ENCODE results near the gene FBXO34. TPM values are rescaled to one million over a fixed set of nuclear protein-coding genes. Genes with fewer than 3 reads are reported as not detected.

Gene FBXO34
- total and polyA plus RNA-seq, 9 of the 15 experiments (the other 6 are each of a cell fraction or from before 2014, with no cell fraction given) = 6.3 to 24.9 (median 16.2) TPM

- TF ChIP-seq, protein P1, sequence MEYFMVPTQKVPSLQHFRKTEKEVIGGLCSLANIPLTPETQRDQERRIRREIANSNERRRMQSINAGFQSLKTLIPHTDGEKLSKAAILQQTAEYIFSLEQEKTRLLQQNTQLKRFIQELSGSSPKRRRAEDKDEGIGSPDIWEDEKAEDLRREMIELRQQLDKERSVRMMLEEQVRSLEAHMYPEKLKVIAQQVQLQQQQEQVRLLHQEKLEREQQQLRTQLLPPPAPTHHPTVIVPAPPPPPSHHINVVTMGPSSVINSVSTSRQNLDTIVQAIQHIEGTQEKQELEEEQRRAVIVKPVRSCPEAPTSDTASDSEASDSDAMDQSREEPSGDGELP (CRISPR knock-in tag; IDR thresholded peaks at IDR 0.05; ENCODE audit: borderline replicate concordance) = peak; percentile 46; the same call in 1 of the 2 replicates
- TF ChIP-seq, protein P2, sequence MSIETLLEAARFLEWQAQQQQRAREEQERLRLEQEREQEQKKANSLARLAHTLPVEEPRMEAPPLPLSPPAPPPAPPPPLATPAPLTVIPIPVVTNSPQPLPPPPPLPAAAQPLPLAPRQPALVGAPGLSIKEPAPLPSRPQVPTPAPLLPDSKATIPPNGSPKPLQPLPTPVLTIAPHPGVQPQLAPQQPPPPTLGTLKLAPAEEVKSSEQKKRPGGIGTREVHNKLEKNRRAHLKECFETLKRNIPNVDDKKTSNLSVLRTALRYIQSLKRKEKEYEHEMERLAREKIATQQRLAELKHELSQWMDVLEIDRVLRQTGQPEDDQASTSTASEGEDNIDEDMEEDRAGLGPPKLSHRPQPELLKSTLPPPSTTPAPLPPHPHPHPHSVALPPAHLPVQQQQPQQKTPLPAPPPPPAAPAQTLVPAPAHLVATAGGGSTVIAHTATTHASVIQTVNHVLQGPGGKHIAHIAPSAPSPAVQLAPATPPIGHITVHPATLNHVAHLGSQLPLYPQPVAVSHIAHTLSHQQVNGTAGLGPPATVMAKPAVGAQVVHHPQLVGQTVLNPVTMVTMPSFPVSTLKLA (conservative IDR thresholded peaks at IDR 0.05) = peak in 1 of 2 experiments; percentile 31; a peak in 1 of 4 replicates
- TF ChIP-seq POLR2B (IDR thresholded peaks at IDR 0.05; ENCODE audit: low read depth, partially characterized antibody) (peak; percentile 69), CHD7 (IDR thresholded peaks at IDR 0.05; ENCODE audit: low read depth, low read length) (no peak), ZFP30 (CRISPR knock-in tag; IDR thresholded peaks at IDR 0.05; ENCODE audit: borderline replicate concordance) (no peak), TEAD1 (CRISPR knock-in tag; IDR thresholded peaks at IDR 0.05) (no peak), ATF7 (IDR thresholded peaks at IDR 0.05) (peak; percentile 94)
- TF ChIP-seq, protein P3, sequence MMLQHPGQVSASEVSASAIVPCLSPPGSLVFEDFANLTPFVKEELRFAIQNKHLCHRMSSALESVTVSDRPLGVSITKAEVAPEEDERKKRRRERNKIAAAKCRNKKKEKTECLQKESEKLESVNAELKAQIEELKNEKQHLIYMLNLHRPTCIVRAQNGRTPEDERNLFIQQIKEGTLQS (IDR thresholded peaks at IDR 0.05) = peak; percentile 78
- TF ChIP-seq, protein P3 (CRISPR knock-in tag; conservative IDR thresholded peaks at IDR 0.05) = 0 out of 2 replicates have a peak, but pooled peaks have one; percentile 37
These were observed 514 bp downstream of the FBXO34 start (continued) for GRCh38 chr14:55271572-55272298.
